GM12865 (cell line): Measurements from ENCODE around the gene ZNF865.
A peak's percentile ranks its signal among the peaks of the same experiment; 100 is the strongest.

Experiments
- DNase-seq: peaks from one replicate; pipeline ENCODE4 v3.0.0; 2010; ENCODE audit warnings: low read depth
- H3K4me3 ChIP-seq: 2 replicates; pipeline ENCODE4 v1.5.1; 2011; ENCODE audit warnings: mild to moderate bottlenecking, low read depth, low read length, control low read depth
- TF ChIP-seq, protein P1 (sequence below): IDR thresholded peaks from 2 replicates; pipeline ENCODE4 v1.5.1; 2011; ENCODE audit warnings: low read length, control low read depth, low read depth, inconsistent platforms; ENCODE audit not compliant: insufficient read depth; ENCODE audit errors: missing control alignments

The ZNF865 gene

DNA sequence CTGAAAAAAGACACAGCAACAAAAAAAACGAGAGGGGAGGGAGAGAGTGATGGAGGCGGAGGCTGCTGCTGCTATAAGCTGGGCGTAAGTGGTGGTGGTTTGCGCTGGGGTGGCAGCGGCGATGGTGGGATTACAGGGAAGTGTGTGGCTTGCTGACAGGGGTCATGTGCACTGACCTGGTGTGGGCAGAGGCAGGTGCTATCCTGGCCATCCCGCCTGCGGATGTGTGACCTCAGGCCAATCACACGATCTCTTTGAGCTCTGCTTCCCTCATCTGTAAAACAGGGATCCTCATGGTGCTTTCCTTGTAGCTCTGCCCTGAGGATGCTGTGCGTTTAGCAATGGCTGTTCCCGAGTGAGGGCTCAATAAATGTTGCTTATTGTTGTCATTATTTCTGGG is 32.1 kb downstream of the ZNF865 start:
- DNase-seq, result no peak
- TF ChIP-seq, protein P1, sequence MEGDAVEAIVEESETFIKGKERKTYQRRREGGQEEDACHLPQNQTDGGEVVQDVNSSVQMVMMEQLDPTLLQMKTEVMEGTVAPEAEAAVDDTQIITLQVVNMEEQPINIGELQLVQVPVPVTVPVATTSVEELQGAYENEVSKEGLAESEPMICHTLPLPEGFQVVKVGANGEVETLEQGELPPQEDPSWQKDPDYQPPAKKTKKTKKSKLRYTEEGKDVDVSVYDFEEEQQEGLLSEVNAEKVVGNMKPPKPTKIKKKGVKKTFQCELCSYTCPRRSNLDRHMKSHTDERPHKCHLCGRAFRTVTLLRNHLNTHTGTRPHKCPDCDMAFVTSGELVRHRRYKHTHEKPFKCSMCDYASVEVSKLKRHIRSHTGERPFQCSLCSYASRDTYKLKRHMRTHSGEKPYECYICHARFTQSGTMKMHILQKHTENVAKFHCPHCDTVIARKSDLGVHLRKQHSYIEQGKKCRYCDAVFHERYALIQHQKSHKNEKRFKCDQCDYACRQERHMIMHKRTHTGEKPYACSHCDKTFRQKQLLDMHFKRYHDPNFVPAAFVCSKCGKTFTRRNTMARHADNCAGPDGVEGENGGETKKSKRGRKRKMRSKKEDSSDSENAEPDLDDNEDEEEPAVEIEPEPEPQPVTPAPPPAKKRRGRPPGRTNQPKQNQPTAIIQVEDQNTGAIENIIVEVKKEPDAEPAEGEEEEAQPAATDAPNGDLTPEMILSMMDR, result no peak
- no peak overlapping the region for H3K4me3 ChIP-seq

DNA sequence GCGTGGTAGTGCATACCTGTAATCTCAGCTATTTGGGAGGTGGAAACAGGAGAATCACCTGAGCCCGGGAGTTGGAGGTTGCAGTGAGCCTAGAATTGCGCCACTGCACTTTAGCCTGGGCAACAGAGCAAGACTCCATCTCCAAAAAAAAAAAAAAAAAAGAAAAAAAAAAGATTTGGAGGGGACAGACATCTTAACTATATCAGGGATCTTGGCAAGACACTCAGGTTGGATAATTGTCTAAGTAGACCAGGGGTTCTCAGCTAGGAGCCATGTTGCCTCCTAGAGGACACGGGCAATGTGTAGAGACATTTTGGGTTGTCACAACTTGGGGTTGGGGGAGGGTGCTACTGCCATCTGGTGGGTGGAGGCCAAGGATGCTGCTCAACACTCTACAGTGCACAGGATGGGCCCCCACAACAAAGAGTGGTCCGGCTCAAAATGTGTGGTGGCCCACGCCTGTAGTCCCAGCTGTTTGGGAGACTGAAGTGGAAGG is 33.5 kb downstream of the ZNF865 start:
- peak; percentile 78 for DNase-seq

DNA sequence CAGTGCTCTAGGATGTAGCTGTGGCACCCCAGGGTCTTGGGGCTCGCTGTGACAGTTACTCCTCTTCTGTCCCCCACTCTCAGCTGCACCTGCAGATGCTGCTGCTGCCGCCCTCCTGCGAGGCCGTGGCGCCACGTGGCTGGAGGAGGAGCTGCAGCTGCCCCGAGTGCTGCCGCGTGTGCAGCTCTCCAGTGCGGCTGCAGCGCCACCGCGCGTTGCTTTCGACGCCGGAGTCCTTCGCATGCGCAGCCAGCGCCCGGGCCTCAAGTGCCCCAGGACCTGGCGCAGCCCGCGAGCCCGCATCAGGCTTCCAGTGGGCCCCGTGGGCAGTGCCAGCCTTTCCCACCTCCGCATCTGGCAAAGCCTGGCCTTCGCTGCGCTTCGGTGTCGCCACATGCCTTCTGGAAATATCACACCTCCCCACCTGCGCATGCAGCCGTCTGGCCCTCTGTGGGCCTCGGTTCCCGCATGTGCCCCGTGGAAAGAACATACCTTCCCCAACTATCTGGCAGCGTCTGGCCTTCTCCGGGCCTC is 34.7 kb downstream of the ZNF865 start:
- peak; percentile 95 for DNase-seq
- TF ChIP-seq, protein P1, result peak; percentile 80

More for the DNA sequence above, 33.5 kb downstream of the ZNF865 start:
- TF ChIP-seq, protein P1, result peak; percentile 60
- H3K4me3 ChIP-seq, result no peak overlapping the region

DNA sequence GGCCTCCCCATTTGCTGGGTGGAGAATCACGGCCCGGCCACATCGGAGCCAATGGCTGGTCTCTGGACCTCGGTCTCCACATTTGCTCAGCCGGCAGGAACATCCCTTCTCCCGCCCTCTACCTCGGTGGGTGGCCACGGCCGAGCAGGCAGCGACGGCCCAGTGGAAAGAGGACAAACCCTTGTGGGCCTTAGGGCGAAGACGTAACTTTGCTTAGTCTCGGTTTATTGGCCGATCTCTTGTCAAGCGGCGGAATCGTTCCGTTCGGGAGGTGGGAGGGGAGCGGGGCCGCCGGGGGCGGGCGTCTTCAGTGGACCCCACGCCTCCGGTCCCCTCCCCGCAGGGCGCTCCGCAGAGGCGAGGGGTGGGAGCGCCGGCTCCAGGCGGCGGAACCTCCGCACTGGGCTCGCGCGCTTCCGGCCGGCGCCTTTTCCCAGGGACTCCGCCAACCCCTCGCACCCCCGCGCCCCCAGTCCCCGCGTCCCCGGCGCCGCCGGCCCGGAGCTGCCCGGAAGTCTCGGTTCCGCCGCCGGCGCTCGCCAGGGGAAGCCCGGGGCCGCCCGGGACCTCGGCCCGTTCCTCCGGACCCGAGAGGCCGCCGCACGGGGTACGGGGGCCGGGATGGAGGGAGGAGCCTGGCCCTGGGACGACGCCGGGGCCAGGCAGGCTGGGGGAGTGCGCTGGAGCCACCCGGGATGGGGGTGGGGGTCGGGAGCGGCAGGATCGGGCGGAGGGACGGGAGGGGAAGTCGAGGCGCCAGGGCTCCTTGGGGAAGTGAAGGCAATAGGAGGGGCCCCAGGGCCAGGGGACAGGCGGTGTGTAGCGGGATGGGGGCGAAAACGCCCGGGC is 35.4 kb downstream of the ZNF865 start, which contains the start of gene ZNF580:
ZNF580 (plus strand) TSS at position 426 of the 849 bp plus-strand sequence. CDS start 1,507 bp downstream, outside the sequence.
- peak within 1 kb of the TSS; percentile 92 for H3K4me3 ChIP-seq
- peak; percentile 88 for DNase-seq
- TF ChIP-seq, protein P1, result no peak

More for the DNA sequence above, 34.7 kb downstream of the ZNF865 start:
- peak overlapping the region; percentile 92 for H3K4me3 ChIP-seq

DNA sequence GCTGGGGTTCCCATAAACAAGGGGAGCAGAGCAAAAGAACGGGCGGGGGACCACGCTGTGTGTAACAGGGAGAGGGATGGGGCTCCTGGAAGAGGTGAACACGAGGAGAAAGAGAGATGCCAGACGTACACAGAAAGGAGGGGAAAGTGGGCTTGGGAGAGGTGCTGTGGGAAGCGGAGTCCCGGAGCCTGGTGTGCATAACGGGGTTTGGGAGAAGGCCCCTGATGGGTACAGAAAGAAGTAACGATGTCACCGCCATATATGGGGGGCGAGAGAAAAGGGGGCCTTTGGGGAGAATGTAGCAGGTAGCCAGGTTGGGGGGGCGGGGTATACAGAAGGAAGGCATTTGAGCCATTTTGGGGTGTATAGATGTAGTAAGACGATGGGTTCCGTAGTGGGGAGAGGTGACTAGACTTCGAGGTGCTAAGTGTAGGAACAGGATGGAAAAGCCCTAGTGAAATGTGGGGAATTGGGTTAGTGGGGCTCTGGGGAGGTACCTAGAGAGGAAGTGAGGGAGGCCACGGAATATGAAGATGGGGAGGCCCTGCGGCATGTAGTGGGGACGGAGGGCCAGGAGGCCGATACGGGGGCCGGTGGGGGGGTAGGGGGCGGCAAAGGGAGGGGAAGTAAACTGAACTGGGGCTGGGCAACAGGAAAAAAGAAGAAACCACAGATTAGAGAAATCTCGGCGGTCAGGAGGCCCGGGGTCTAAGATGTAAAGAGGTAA is 36.1 kb downstream of the ZNF865 start:
- TF ChIP-seq, protein P1, result no peak
- peak overlapping the region; percentile 92 for H3K4me3 ChIP-seq
- peak; percentile 50 for DNase-seq

DNA sequence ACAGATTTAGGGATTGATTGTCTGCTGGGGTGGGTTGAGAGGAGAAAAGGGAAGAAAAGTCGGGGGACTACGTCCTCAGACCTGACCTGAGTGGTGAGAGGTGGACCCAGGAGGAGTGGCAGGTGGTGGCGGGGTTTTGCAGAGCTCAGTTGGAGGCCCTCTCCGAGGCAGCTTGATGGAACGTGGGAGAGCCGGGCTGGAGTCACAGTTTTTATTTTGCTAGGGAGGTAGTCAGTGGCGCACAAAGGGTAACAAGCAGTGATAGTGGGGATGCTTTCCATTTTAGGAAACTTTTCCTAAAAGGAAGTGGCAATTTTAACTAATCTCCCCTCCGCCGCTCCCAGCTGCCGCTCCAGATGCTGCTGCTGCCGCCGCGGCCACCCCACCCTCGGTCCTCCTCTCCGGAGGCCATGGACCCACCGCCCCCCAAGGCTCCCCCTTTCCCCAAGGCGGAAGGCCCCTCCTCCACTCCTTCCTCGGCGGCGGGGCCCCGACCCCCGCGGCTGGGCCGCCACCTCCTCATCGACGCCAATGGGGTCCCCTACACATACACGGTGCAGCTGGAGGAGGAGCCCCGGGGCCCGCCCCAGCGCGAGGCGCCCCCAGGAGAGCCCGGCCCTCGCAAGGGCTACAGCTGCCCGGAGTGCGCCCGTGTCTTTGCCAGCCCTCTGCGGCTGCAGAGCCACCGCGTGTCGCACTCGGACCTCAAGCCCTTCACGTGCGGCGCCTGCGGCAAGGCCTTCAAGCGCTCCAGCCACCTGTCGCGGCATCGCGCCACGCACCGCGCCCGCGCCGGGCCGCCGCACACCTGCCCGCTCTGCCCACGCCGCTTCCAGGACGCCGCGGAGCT is 36.9 kb downstream of the ZNF865 start:
- peak overlapping the region; percentile 92 for H3K4me3 ChIP-seq
- TF ChIP-seq, protein P1, result no peak
- DNase-seq, result peak; percentile 49
